HG03196 (cell line): ENCODE measurements around the gene CHD9.
A peak's percentile ranks its signal among the peaks of the same experiment; 100 is the strongest.

ENCODE experiments used
- ATAC-seq: cut with Tn5 transposase; IDR thresholded peaks from one replicate; pipeline ENCODE4 v1.9.1; 2021; ENCODE audit not compliant: unreplicated experiment

The CHD9 gene

GRCh38 chr16:53357208-53357586 lies 302.4 kb downstream of the CHD9 start:
- no peak for ATAC-seq

- no peak for ATAC-seq
Observed at GRCh38 chr16:53357955-53358354, 303.2 kb downstream of the CHD9 start.

GRCh38 chr16:53358884-53359283 lies 304.1 kb downstream of the CHD9 start:
- no peak for ATAC-seq

GRCh38 chr16:53369921-53370320 lies 315.1 kb downstream of the CHD9 start:
- no peak for ATAC-seq

- ATAC-seq: no peak
Observed at GRCh38 chr16:53370827-53371226, 316.0 kb downstream of the CHD9 start.

- peak; percentile 89 for ATAC-seq
Observed at GRCh38 chr16:53372992-53373871, 318.4 kb downstream of the CHD9 start.

GRCh38 chr16:53374800-53375199 lies 320.0 kb downstream of the CHD9 start:
- ATAC-seq: no peak

GRCh38 chr16:53378138-53378537 lies 323.3 kb downstream of the CHD9 start:
- ATAC-seq: no peak
